Measurements from ENCODE around the gene RPUSD1.
"Not testable (repeated sequence)": the region's sequence is repeated elsewhere in the genome, so short reads cannot be mapped to it uniquely, and the experiment has no call there.

Gene RPUSD1

GRCh38 chr16:787978-788398 lies at the start of gene RPUSD1:
Gene RPUSD1 (minus strand): TSS chr16:788381. CDS start chr16:787737, 644 bp downstream.
- peaks cover 8% of the 10 kb centered on the region for H3K36me3 Mint-ChIP-seq (ENCODE audit: low read depth)
- H3K4me1 Mint-ChIP-seq = peaks cover 3% of the 10 kb centered on the region
- H3K27me3 Mint-ChIP-seq (ENCODE audit: low read depth, poor library complexity) = no peaks in the 10 kb centered on the region
- H3K27ac Mint-ChIP-seq = no peak within 1 kb of the TSS
- DNase-seq = no peak
- no peaks in the 10 kb centered on the region for H3K9me3 Mint-ChIP-seq
- peak within 1 kb of the TSS; percentile 87 for H3K4me3 Mint-ChIP-seq
- TF ChIP-seq CTCF (IDR thresholded peaks at IDR 0.05) = no peak

GRCh38 chr16:836822-837221 lies 48.6 kb upstream of the RPUSD1 start:
- H3K4me1 Mint-ChIP-seq = not testable (repeated sequence)
- Mint-ChIP-seq H3K27me3 (ENCODE audit: low read depth, poor library complexity) (peaks cover 14% of the 10 kb centered on the region), H3K9me3 (peaks cover 49% of the 10 kb centered on the region)

GRCh38 chr16:836221-836620 lies 48.0 kb upstream of the RPUSD1 start:
- H3K27me3 Mint-ChIP-seq (ENCODE audit: low read depth, poor library complexity) = peaks cover 14% of the 10 kb centered on the region
- TF ChIP-seq CTCF (IDR thresholded peaks at IDR 0.05) = no peak
- H3K4me1 Mint-ChIP-seq = peaks cover 3% of the 10 kb centered on the region
- peaks cover 13% of the 10 kb centered on the region for H3K36me3 Mint-ChIP-seq (ENCODE audit: low read depth)
- no peak overlapping the region for H3K27ac Mint-ChIP-seq
- H3K4me3 Mint-ChIP-seq = no peak overlapping the region
- H3K9me3 Mint-ChIP-seq = peaks cover 49% of the 10 kb centered on the region
- no peak for DNase-seq

More at GRCh38 chr16:836822-837221, 48.6 kb upstream of the RPUSD1 start:
- H3K27ac Mint-ChIP-seq, H3K4me3 Mint-ChIP-seq, DNase-seq: not testable (repeated sequence)
- peaks cover 13% of the 10 kb centered on the region for H3K36me3 Mint-ChIP-seq (ENCODE audit: low read depth)

GRCh38 chr16:835373-835772 lies 47.2 kb upstream of the RPUSD1 start:
- H3K27me3 Mint-ChIP-seq (ENCODE audit: low read depth, poor library complexity) = peaks cover 14% of the 10 kb centered on the region
- H3K36me3 Mint-ChIP-seq (ENCODE audit: low read depth) = peaks cover 13% of the 10 kb centered on the region

GRCh38 chr16:833411-833810 lies 45.2 kb upstream of the RPUSD1 start:
- TF ChIP-seq CTCF (IDR thresholded peaks at IDR 0.05) = no peak
- peaks cover 6% of the 10 kb centered on the region for H3K4me1 Mint-ChIP-seq

More at GRCh38 chr16:835373-835772, 47.2 kb upstream of the RPUSD1 start:
- no peak for DNase-seq
- H3K4me3 Mint-ChIP-seq = no peak overlapping the region
- TF ChIP-seq CTCF (IDR thresholded peaks at IDR 0.05) = no peak
- no peak overlapping the region for H3K27ac Mint-ChIP-seq
- no peaks in the 10 kb centered on the region for H3K4me1 Mint-ChIP-seq
- H3K9me3 Mint-ChIP-seq = peaks cover 49% of the 10 kb centered on the region

GRCh38 chr16:832652-833336 lies 44.6 kb upstream of the RPUSD1 start:
- Mint-ChIP-seq H3K27me3 (ENCODE audit: low read depth, poor library complexity) (peaks cover 14% of the 10 kb centered on the region), H3K27ac (no peak overlapping the region), H3K9me3 (peaks cover 37% of the 10 kb centered on the region), H3K4me3 (no peak overlapping the region), H3K36me3 (ENCODE audit: low read depth) (peaks cover 10% of the 10 kb centered on the region), H3K4me1 (peaks cover 6% of the 10 kb centered on the region)
- no peak for TF ChIP-seq CTCF (IDR thresholded peaks at IDR 0.05)
- DNase-seq = no peak

More at GRCh38 chr16:833411-833810, 45.2 kb upstream of the RPUSD1 start:
- peaks cover 10% of the 10 kb centered on the region for H3K36me3 Mint-ChIP-seq (ENCODE audit: low read depth)
- DNase-seq = no peak
- H3K9me3 Mint-ChIP-seq = peaks cover 42% of the 10 kb centered on the region
- H3K27ac Mint-ChIP-seq = no peak overlapping the region
- peaks cover 14% of the 10 kb centered on the region for H3K27me3 Mint-ChIP-seq (ENCODE audit: low read depth, poor library complexity)
- no peak overlapping the region for H3K4me3 Mint-ChIP-seq

Measured in nephron progenitor cell (in vitro differentiated cells).